H1 (cell line): ENCODE data around the gene LBHD1. TPM values are rescaled to one million over a fixed set of nuclear protein-coding genes. Genes with fewer than 3 reads are reported as not detected.
"Not testable (repeated sequence)": the region's sequence is repeated elsewhere in the genome, so short reads cannot be mapped to it uniquely, and the experiment has no call there.

Experiments
- CTCF ChIA-PET: fragments of 300-600 bp; sonication (Branson Sonifier 250); formaldehyde crosslinking; loops from one replicate; lab custom pipeline; 2021; ENCODE audit not compliant: partially characterized antibody; lab: Charles Lee
- POLR2A ChIA-PET: fragments of 300-600 bp; sonication (Branson Sonifier 250); formaldehyde crosslinking; loops from one replicate; lab custom pipeline; 2021; ENCODE audit warnings: inconsistent platforms; ENCODE audit not compliant: partially characterized antibody; lab: Charles Lee
- DNase-seq, 2 experiments: peaks; one replicate each; pipeline versions ENCODE4 v3.0.0 to v3.0.0-alpha.2; 2010 to 2022; ENCODE audit warnings: low spot score in 2 of 2, low read depth in 1 of 2, mixed read lengths in 1 of 2
- FAIRE-seq: peaks from 2 replicates; lab custom pipeline; 2011; peaks lifted over from hg19 to GRCh38; lab: Jason Lieb, UNC
- H2AFZ ChIP-seq: 2 replicates; pipeline ENCODE4 v1.8.1; 2012; ENCODE audit warnings: low read length, inconsistent platforms
- H2AK5ac ChIP-seq: 2 replicates; pipeline ENCODE4 v1.6.1; 2013; ENCODE audit warnings: low read depth, low read length
- H2BK120ac ChIP-seq: replicated peaks from 2 replicates; pipeline ENCODE3; 2013; ENCODE audit warnings: low read depth, low read length, inconsistent platforms
- H2BK12ac ChIP-seq: 2 replicates; pipeline ENCODE4 v1.6.1; 2013; ENCODE audit warnings: low read depth, low read length
- H2BK15ac ChIP-seq: 2 replicates; pipeline ENCODE4 v1.6.1; 2013; ENCODE audit warnings: low read length
- H2BK20ac ChIP-seq: 2 replicates; pipeline ENCODE4 v1.6.1; 2013; ENCODE audit warnings: low read length
- H2BK5ac ChIP-seq: 2 replicates; pipeline ENCODE4 v1.6.1; 2013; ENCODE audit warnings: low read depth, low read length
- H3K14ac ChIP-seq: 2 replicates; pipeline ENCODE4 v1.6.1; 2013; ENCODE audit warnings: inconsistent platforms; ENCODE audit not compliant: insufficient read length
- H3K18ac ChIP-seq: 2 replicates; pipeline ENCODE4 v1.6.1; 2013; ENCODE audit warnings: low read length; ENCODE audit errors: extremely low read depth
- H3K23ac ChIP-seq: 2 replicates; pipeline ENCODE4 v1.6.1; 2013; ENCODE audit warnings: inconsistent platforms; ENCODE audit not compliant: insufficient read length
- H3K23me2 ChIP-seq: 2 replicates; pipeline ENCODE4 v1.6.1; 2013; ENCODE audit warnings: low read depth, low read length
- H3K27ac ChIP-seq: 2 replicates; pipeline ENCODE4 v1.6.1; 2011; ENCODE audit warnings: low read depth, low read length, inconsistent platforms
- H3K27me3 ChIP-seq, 4 experiments: replicated peaks in 1 of 4; 1 replicate in 1 of 4; 2 replicates in 3 of 4; pipeline versions ENCODE4 v1.6.1 to v1.8.1; 2011 to 2013; ENCODE audit warnings: low read length in 3 of 4, mild to moderate bottlenecking in 3 of 4, inconsistent platforms in 2 of 4, mixed read lengths in 2 of 4, moderate library complexity in 1 of 4; ENCODE audit not compliant: control insufficient read depth in 3 of 4, insufficient read depth in 3 of 4; ENCODE audit errors: extremely low read depth in 1 of 4
- H3K36me3 ChIP-seq, 4 experiments: 2 replicates each; pipeline versions ENCODE4 v1.6.1 to v1.8.1; 2011 to 2013; ENCODE audit warnings: mild to moderate bottlenecking in 4 of 4, low read length in 3 of 4, moderate library complexity in 2 of 4, control low read depth in 1 of 4, inconsistent platforms in 1 of 4; ENCODE audit not compliant: insufficient read depth in 4 of 4, control insufficient read depth in 2 of 4
- H3K4ac ChIP-seq: replicated peaks from 2 replicates; pipeline ENCODE3; 2013; ENCODE audit warnings: low read length, low read depth, mixed read lengths, inconsistent platforms; ENCODE audit not compliant: insufficient read length
- H3K4me1 ChIP-seq, 4 experiments: replicated peaks in 1 of 4; 1 replicate in 1 of 4; 2 replicates in 3 of 4; pipeline versions ENCODE4 v1.6.1 to v1.8.1; 2011 to 2013; ENCODE audit warnings: low read length in 3 of 4, inconsistent platforms in 2 of 4, mixed read lengths in 1 of 4; ENCODE audit not compliant: insufficient read depth in 4 of 4, control insufficient read depth in 3 of 4
- H3K4me2 ChIP-seq, 2 experiments: 2 replicates each; pipeline versions ENCODE4 v1.6.1 to v1.8.1; 2011 to 2013; ENCODE audit warnings: low read depth in 2 of 2, low read length in 2 of 2, control low read depth in 1 of 2, inconsistent platforms in 1 of 2, mild to moderate bottlenecking in 1 of 2; ENCODE audit not compliant: insufficient read depth in 1 of 2
- H3K4me3 ChIP-seq, 4 experiments: fragments of 200-600, 300-600 bp in 1 of 4; sonication (generic), shearing (Covaris generic), sonication (Bioruptor Twin) in 1 of 4; 2 replicates each; pipeline versions ENCODE4 v1.5.1 to v1.8.1; 2011 to 2016; ENCODE audit warnings: low read length in 4 of 4, low read depth in 3 of 4, control low read depth in 2 of 4, inconsistent platforms in 2 of 4, mild to moderate bottlenecking in 2 of 4, mixed read lengths in 1 of 4, moderate library complexity in 1 of 4; ENCODE audit not compliant: insufficient read depth in 2 of 4; ENCODE audit errors: extremely low read depth in 1 of 4
- H3K56ac ChIP-seq: replicated peaks from 2 replicates; pipeline ENCODE3; 2013; ENCODE audit warnings: low read depth, mild to moderate bottlenecking, mixed read lengths, low read length, inconsistent platforms; ENCODE audit not compliant: insufficient read length
- H3K79me1 ChIP-seq: 2 replicates; pipeline ENCODE4 v1.6.1; 2013; ENCODE audit warnings: low read depth, low read length, control low read depth
- H3K79me2 ChIP-seq, 2 experiments: 2 replicates each; pipeline versions ENCODE4 v1.6.1 to v1.8.1; 2012 to 2013; ENCODE audit warnings: low read length in 2 of 2, mild to moderate bottlenecking in 2 of 2, inconsistent platforms in 1 of 2; ENCODE audit not compliant: insufficient read depth in 2 of 2, control insufficient read depth in 1 of 2
- H3K9ac ChIP-seq, 4 experiments: replicated peaks in 1 of 4; 1 replicate in 1 of 4; 2 replicates in 3 of 4; pipeline versions ENCODE4 v1.6.1 to v1.8.1; 2011 to 2013; ENCODE audit warnings: low read depth in 3 of 4, low read length in 3 of 4, control low read depth in 2 of 4, mild to moderate bottlenecking in 2 of 4, moderate library complexity in 2 of 4, inconsistent platforms in 1 of 4; ENCODE audit errors: extremely low read depth in 1 of 4
- H3K9me3 ChIP-seq, 2 experiments: 2 replicates each; pipeline versions ENCODE4 v1.6.1 to v1.8.1; 2012 to 2013; ENCODE audit warnings: mild to moderate bottlenecking in 2 of 2, moderate library complexity in 2 of 2, control low read depth in 1 of 2, inconsistent platforms in 1 of 2, low read depth in 1 of 2, low read length in 1 of 2, mixed read lengths in 1 of 2; ENCODE audit not compliant: insufficient read depth in 2 of 2
- H4K20me1 ChIP-seq, 2 experiments: replicated peaks in 1 of 2; 2 replicates each; pipeline versions ENCODE3 to v1.8.1; 2011 to 2013; ENCODE audit warnings: inconsistent platforms in 2 of 2, low read length in 2 of 2, mild to moderate bottlenecking in 1 of 2; ENCODE audit not compliant: insufficient read depth in 2 of 2, control insufficient read depth in 1 of 2
- H4K5ac ChIP-seq: 2 replicates; pipeline ENCODE4 v1.6.1; 2013; ENCODE audit warnings: low read length, low read depth, mixed read lengths, inconsistent platforms; ENCODE audit not compliant: insufficient read length
- H4K8ac ChIP-seq: 2 replicates; pipeline ENCODE4 v1.8.0; 2013; ENCODE audit warnings: mild to moderate bottlenecking, moderate library complexity, low read length, inconsistent platforms; ENCODE audit not compliant: insufficient read depth; ENCODE audit errors: extremely low read depth
- H4K91ac ChIP-seq: replicated peaks from 2 replicates; pipeline ENCODE3; 2013; ENCODE audit warnings: low read length, mixed read lengths, inconsistent platforms; ENCODE audit not compliant: insufficient read length
- WGBS, 2 experiments: shearing (Covaris generic) in 1 of 2; methylation state at CpG; one replicate each; pipeline versions ENCODE4 v1.1.6 to v1.1.7; 2013 to 2015; ENCODE audit warnings: low lambda C conversion rate in 2 of 2, mixed read lengths in 2 of 2, inconsistent platforms in 1 of 2, low coverage in 1 of 2, missing lambda C conversion rate in 1 of 2; ENCODE audit not compliant: insufficient replicate concordance in 2 of 2, insufficient coverage in 1 of 2, insufficient read length in 1 of 2; ENCODE audit errors: extremely low coverage in 1 of 2, missing lambda C conversion rate in 1 of 2; 5-methylcytosine and 5-hydroxymethylcytosine counted together
- polyA plus RNA-seq, 7 experiments: library from polyadenylated mRNA; depleted of rRNA in 3 of 7; stranded (reverse) in 5 of 7; unstranded in 2 of 7; fragments of >200 nt in 5 of 7; fragments of 200-250 nt in 2 of 7; gene quantifications; 1 replicate in 5 of 7; 2 replicates in 1 of 7; 4 replicates in 1 of 7; pipeline versions ENCODE4 v1.2.1 to v1.2.3, GENCODE V29; 2011 to 2013; ENCODE audit warnings: missing spikeins in 2 of 7, mixed read lengths in 2 of 7
- total RNA-seq: library from RNA; stranded (reverse); fragmentation: NEBNext Ultra II Directional; extraction: Animal tissue kit (Norgen Biotek cat#: 25700); gene quantifications from 2 replicates; pipeline ENCODE4 v1.2.1, GENCODE V29; 2021

Gene LBHD1
- total and polyA plus RNA-seq, 2 of the 8 experiments (the other 6 are each of a cell fraction or from before 2014, with no cell fraction given), result 2.3 to 5.2 TPM

DNA sequence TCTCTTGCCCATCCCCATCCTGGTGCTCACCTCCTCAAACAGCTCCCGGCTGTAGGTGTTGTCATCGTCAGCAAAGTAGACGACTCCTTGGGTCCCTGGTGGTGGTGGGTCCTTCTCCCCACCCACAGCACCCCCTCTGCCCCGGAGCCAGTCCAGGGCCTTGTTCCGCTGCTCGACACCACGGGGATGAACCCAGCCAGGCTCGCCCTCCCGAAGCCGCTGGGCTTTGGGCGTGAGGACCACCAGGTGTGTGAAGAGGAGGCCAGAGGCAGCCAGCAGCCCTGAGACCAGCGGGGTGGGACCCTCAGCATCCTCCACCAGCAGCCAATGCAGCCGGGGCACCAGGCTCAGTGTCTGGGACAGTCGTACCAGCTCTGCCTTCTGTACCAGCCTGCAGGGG lies 55.1 kb downstream of the LBHD1 start:
- H2AK5ac ChIP-seq, H3K4ac ChIP-seq, H3K27ac ChIP-seq, H4K91ac ChIP-seq, H2BK120ac ChIP-seq, H3K27me3 ChIP-seq, H3K79me2 ChIP-seq, H2BK5ac ChIP-seq, H4K20me1 ChIP-seq, H4K8ac ChIP-seq, H3K36me3 ChIP-seq, H3K23ac ChIP-seq, H3K9me3 ChIP-seq, H3K56ac ChIP-seq, H3K79me1 ChIP-seq, H3K23me2 ChIP-seq, DNase-seq, H3K4me3 ChIP-seq, H4K5ac ChIP-seq, FAIRE-seq, H2BK20ac ChIP-seq, H2AFZ ChIP-seq, H3K14ac ChIP-seq, H2BK15ac ChIP-seq, H3K9ac ChIP-seq, H3K18ac ChIP-seq, H3K4me2 ChIP-seq, H2BK12ac ChIP-seq: not testable (repeated sequence)
- WGBS, 2 experiments, result 89% methylated on average over 5 of the region's 14 CpGs; no CpG with 5 or more reads in 1 of the 2 experiments
- POLR2A ChIA-PET, result interaction anchor here (0.7 to 15.8 kb wide), 5 partner anchors 21 to 1318 kb away, joined by 3 to 235 read pairs (median 4); partner anchors contain the start of genes C11orf98, CSKMT, GANAB and HNRNPUL2
- CTCF ChIA-PET, result interaction anchor here (1.2 to 1.3 kb wide), 2 partner anchors 23 to 24 kb away, joined by 3 read pairs; no protein-coding TSS in a partner anchor
- H3K4me1 ChIP-seq, result peaks cover 0 to 14% (median 2%) of the 10 kb centered on the region in 4 experiments; a peak in 4 of 7 replicates
